Measurements from ENCODE around the gene ELMOD1.

ELMOD1 gene

DNA sequence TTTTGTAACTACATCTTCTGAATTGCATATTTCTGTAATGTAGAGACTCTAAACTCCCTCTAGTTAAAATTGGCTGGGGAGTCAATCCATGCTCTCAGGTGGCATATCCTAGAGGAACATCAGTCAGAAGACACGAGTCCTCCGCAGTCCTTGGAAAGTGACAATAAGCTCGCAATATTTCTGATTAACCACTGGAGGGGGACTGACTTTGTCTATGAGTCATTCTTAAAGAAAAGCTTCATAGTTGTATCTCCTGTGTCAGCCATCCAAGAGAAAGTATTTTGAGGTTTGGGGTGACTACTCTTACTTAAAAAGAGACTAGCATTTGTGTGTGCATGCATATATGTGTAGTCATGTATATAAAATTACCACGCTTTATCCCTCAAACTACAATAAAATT, 60.7 kb downstream of the ELMOD1 start:
- DNase-seq: no peak

DNA sequence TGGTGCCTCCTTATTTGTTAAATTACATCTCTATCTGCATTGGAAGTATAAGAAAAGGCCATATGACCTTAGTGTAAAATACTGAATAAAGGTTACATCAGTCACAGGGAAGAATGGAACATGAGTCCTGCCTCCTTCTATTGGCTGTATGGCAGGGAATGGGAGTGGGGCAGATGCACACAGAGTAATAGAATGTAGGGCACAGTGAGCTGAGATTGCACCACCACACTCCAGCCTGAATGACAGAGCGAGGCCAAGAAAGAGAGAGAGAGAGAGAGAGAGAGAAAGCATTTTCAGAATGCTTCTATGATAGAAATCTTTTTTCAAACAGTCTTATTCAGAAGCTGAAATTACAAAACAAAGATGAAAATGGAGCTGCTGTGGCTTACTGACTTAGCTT, 62.1 kb downstream of the ELMOD1 start:
- no peak for DNase-seq

- DNase-seq: no peak
These were observed 64.7 kb downstream of the ELMOD1 start for GRCh38 chr11:107655602-107656001.

- DNase-seq: no peak
These were observed 68.4 kb downstream of the ELMOD1 start for GRCh38 chr11:107659310-107659709.

- no peak for DNase-seq
These were observed 69.1 kb downstream of the ELMOD1 start for GRCh38 chr11:107660066-107660465.

- DNase-seq: no peak
These were observed 70.7 kb downstream of the ELMOD1 start for GRCh38 chr11:107661656-107662055.

GRCh38 chr11:107665018-107665417, 74.1 kb downstream of the ELMOD1 start:
- DNase-seq: no peak

- no peak for DNase-seq
These were observed 76.1 kb downstream of the ELMOD1 start for GRCh38 chr11:107666911-107667613.

DNA sequence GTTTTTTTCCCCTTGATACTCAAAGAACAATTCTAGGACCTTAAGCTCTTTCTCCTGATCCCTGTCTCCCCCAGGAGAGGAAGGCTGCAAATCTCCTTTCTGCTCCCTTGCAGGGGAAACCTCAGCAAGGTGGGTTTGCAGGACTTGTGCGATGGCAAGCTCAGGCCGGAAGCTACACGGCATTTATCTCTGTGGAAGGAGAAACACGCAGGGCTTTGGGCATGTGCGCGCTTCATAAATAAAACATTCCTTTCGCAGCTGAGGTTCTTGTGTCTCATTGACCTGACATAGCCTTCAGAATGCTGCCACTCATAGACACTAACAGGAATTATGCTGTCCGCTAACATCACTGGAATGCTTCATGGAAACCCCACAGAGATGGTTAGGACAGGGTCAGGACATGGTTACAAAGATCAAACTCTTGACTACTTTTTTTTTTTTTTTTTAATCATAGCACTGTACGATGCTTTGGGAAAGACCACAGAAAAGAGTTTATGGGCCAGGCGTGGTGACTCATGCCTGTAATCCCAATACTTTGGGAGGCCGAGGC, 78.3 kb downstream of the ELMOD1 start:
- no peak for DNase-seq

DNA sequence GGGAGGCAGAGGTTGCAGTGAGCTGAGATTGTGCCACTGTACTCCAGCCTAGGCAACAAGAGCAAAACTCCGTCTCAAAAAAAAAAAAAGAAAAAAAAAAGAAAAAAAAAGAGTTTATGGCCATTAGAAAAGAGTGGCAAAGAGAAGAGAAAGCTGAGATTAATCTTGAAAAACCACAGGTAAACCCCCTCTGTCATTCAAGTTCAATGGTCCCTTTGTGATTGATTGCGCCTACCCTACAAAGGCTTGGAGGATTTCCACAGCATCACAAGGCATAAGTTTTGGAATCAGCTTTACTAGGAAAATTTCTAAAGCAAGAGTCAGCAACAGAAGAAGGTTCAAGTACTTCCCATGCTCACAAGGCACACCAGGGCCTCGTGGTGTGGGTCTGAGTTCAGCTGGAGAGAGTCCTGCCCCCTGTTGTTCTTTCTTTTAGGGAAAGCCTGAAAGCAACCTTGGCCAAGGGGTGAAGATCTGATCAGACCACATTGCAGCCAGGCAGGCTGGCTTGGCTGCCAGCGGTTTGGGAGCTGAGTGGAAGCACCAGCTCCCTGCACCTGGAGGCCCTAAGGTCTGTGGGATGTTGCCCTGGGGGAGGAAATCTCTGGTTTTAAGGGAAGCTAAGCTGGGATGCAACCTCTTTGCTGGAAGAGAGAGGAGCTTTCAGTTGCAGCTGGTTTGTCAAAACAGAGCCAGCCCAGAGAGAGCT, 79.1 kb downstream of the ELMOD1 start:
- no peak for DNase-seq

GRCh38 chr11:107675902-107676301, 85.0 kb downstream of the ELMOD1 start:
- DNase-seq: no peak

- no peak for DNase-seq
These were observed 85.5 kb downstream of the ELMOD1 start for GRCh38 chr11:107676336-107677057.

GRCh38 chr11:107677924-107678631, 87.1 kb downstream of the ELMOD1 start:
- DNase-seq: no peak

DNA sequence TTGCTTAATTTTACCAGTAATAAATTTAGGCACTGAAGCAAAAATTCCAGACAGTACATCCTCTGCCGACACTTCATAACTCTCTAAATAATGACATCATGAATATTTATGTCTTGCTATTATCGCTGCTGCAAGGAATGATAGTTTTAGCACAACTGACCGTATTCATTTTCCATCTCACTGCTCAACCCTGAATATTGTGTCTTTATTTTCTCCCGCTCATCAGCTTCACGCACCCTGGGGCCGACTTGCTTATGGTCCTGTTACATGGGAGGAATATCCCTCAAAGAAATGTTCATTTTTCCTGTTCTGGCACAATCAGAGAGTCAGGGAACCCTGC, 87.7 kb downstream of the ELMOD1 start:
- DNase-seq: no peak

- no peak for DNase-seq
These were observed 88.5 kb downstream of the ELMOD1 start for GRCh38 chr11:107679255-107680024.

DNA sequence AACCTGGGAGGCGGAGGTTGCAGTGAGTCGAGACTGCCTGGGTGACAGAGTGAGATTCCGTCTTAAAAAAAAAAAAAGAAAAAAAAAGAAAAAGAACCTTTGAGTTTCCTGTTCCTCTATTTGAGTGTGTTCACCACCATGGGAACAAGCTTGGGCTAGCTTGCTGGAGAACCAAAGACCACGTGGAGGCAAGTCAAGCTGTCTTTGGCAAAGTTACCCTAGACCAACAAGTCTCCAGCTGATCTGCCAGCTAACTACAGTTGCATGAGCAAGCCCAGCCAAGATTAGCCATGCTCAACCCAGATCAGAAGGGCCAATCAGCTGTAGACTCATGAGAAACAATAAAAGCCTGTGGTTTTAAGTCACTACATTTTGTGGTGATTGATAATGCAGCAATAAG, 91.2 kb downstream of the ELMOD1 start:
- no peak for DNase-seq

- no peak for DNase-seq
These were observed 91.6 kb downstream of the ELMOD1 start for GRCh38 chr11:107682572-107682971.

DNA sequence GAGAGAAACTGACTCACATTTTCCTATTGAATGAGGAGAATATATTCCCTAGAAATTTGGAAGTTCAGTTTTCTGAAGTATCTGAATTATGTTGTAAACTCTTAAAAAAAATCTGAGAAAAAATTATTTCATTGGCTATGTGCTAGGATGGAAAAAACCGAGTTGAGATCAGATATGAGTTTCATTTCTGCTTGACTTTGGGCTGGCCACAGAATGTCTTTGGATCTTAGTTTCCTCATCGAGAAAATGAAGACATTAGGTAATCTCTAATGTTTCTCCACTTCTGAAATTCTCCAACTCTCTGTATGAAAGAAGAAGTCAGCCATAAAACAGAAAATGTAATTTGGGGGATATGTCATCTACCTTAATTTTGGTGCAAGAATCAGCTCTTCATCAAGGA, 92.1 kb downstream of the ELMOD1 start:
- no peak for DNase-seq

DNA sequence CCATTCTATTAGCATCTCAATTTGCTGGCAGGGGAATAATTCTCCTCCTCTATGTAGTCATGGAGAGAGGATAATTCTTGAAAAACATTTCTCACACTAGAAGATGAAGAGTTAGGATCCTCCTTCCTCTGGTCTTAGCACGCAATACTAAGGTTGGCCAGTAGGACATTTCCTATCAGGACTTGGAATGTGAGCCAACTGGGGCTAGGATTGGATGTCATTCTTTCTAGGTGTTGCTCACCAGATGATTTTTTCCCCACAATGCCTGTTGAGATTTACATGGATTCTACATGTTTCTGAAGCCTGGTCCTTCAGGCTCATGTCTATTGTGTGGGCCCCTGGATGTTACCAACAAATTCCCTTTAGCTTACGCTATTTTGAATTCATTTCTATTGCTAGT, 92.9 kb downstream of the ELMOD1 start:
- DNase-seq: no peak

GRCh38 chr11:107688322-107688918, 97.5 kb downstream of the ELMOD1 start:
- no peak for DNase-seq

- peak; percentile 35 for DNase-seq
These were observed 98.6 kb downstream of the ELMOD1 start for GRCh38 chr11:107689317-107690202.

Measured in activated T-cell treated with anti-CD3 and anti-CD28 coated beads, Interleukin-2, amount 50 U/mL, for 1 hour (primary cell).